SH-SY5Y (cell line): Measurements from ENCODE around the gene RPS6KA3.

Source experiments
- GATA2 ChIP-seq: IDR thresholded peaks from 2 replicates; pipeline ENCODE4 v1.6.1; 2011; ENCODE audit warnings: mild to moderate bottlenecking, low read depth, low read length
- GATA3 ChIP-seq: IDR thresholded peaks from 2 replicates; pipeline ENCODE4 v1.6.1; 2011; ENCODE audit warnings: low read depth, mild to moderate bottlenecking, low read length, moderate library complexity

RPS6KA3 gene

GRCh38 chrX:20271730-20272129, 5.0 kb upstream of the RPS6KA3 start:
- TF ChIP-seq GATA2 (no peak), GATA3 (no peak)

GRCh38 chrX:20271186-20271585, 4.5 kb upstream of the RPS6KA3 start:
- TF ChIP-seq GATA3: no peak
- no peak for TF ChIP-seq GATA2

DNA sequence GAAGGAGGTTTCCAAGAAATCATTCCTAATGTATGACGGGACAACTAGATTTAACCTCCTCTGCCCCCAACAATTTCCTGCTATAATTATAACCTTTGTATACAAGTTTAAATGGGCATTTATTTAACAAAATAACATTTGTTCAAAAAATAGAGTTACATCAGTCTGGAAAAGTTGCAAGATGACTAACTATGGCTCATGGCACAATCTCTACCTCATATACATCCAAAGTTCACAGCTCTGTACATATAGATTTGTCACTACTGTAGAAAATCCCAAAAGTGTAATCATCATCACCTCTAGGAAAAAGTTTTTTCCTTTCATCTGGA, 3.8 kb upstream of the RPS6KA3 start:
- TF ChIP-seq GATA3: no peak
- no peak for TF ChIP-seq GATA2

DNA sequence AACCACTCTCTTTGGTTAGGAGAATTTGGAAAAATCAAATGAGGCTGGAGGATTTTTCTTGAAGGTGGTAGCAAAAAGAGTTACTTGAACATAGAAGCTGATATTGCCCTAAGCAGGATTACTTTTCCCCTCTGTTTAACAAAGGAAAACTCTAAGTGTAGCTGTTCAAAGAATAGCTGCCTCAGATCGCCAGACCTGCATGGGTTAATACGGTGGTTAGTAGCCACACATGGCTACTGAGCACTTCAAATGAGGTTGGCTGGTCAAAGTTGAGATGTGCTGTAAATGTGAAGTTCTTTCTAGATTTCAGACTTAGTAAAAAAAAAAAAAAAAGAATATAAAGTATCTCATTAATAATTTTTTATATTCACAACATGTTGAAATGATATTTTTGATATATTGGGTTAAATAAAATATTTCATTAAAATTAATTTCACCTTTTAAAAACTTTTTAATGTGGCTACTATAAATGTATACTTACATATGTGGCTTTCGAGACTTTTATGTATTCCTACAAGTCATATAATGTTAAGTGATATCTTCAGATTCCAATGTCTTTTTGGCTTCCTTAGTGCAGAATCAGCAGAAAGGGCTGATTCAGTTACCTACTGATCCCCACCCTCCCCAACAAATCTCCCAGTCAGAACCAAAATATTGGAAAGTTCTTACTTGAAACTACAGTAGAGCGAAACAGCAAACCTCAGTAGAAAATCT, 3.3 kb upstream of the RPS6KA3 start:
- no peak for TF ChIP-seq GATA2
- no peak for TF ChIP-seq GATA3

DNA sequence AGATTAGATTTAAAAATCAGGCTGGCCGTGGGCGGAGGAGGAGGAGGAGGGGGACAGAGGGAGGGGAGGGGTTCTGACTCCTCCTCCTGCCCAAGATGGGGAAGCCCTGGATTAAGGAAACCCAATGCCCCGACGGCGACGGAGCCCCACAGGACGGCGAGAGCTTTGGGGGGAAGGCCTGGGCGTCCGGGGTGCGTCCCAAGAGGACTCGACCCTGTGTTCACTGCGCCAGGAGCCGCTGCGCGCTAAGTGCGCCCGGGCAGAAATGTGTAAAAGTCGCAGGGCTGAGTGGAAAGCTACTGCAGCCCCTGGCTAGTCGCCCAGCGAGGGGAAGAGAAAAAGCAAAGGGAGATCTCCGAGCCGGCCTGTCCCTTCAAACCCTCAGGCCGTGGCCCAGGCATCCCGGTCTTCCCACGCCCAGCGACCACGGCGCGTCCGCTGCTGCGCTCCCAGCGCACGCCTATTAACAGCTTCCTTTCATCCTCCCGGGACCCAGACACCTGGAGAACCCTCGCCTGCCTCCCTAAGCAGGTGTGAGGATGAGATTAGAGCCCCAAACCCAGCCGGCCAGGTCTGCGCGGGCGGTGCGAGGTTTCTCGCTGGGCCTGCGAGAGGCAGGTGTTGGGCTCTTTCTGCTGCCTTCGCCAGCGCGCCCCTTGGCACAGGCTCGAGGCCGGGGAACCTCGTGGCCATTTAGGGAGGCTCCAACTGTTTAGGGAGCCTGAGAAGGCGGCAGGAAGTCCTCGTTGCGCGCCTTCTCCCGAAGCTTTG, 1.4 kb upstream of the RPS6KA3 start:
- TF ChIP-seq GATA3: no peak
- TF ChIP-seq GATA2: no peak

GRCh38 chrX:20267607-20267930, 860 bp upstream of the RPS6KA3 start:
- TF ChIP-seq GATA3: no peak
- no peak for TF ChIP-seq GATA2

- TF ChIP-seq GATA3 (no peak), GATA2 (no peak)
Observed at GRCh38 chrX:20265726-20266681, 705 bp downstream of the RPS6KA3 start.

GRCh38 chrX:20265221-20265725, 1.4 kb downstream of the RPS6KA3 start:
- no peak for TF ChIP-seq GATA3
- no peak for TF ChIP-seq GATA2

GRCh38 chrX:20263474-20263873, 3.2 kb downstream of the RPS6KA3 start:
- TF ChIP-seq GATA2: no peak
- TF ChIP-seq GATA3: no peak

DNA sequence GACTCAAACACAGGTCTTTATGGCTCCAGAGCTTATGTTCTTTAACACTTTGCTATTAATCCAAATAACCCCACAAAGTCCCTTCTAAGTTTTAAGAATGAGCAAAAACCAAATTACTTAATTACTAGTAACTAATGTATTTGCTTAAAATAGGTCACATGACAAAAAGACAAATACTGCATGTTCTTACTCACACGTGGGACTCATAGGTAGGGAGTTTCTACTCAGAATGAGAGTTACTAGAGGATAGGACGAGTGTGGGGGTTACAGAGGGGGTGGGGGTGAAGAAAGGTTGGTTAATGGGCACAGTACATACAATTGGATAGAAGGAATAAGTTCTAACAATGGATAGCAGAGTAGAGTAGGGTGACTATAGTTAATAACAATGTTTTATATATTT, 5.8 kb downstream of the RPS6KA3 start:
- TF ChIP-seq GATA2 (no peak), GATA3 (no peak)

GRCh38 chrX:20254712-20255299, 11.9 kb downstream of the RPS6KA3 start:
- TF ChIP-seq GATA3 (no peak), GATA2 (no peak)

DNA sequence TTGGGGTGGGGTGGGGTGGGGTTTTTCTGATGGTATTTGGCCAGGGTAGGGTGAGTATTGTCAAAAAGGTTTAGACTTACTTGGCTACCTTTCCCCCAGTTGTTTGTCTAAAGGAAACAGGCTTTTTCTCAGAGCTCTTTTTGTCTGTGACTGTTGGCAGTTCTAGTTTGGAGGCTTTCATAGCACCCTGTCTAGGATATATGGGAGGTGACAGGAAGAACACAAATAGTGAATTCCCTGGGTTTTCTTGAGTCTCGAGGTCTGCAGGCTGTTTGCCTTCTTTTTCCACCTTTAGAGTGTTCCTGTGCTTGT, 13.5 kb downstream of the RPS6KA3 start:
- TF ChIP-seq GATA3: no peak
- no peak for TF ChIP-seq GATA2

- TF ChIP-seq GATA3 (no peak), GATA2 (no peak)
Observed at GRCh38 chrX:20252381-20253231, 14.1 kb downstream of the RPS6KA3 start.

GRCh38 chrX:20251691-20252090, 15.0 kb downstream of the RPS6KA3 start:
- no peak for TF ChIP-seq GATA2
- no peak for TF ChIP-seq GATA3

DNA sequence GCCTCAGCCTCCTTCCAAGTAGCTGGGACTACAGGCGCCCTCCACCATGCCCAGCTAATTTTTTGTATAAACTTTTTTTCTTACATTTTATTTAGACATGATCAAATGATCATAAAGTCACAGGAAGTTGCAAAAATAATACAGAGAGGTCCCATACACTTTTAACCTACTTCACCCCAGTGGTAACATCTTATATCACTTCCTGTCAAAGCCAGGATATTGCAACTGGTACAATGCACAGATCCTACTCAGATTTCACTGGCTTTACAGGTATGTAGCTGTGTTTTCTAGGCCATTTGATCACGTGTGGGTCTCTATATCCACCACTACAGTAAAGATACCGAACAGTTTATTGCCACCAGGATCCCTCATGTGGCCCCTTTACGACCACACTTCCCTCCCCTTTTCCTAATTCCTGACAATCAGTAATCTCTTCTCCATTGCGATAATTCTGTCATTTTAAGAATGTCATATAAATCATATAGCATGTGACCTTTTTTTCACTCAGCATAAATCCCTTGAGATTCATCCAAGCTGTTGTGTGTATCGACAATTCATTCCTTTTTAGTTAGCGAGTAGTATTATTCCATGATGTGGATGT, 18.0 kb downstream of the RPS6KA3 start:
- TF ChIP-seq GATA2: no peak
- no peak for TF ChIP-seq GATA3
